GM18907 (cell line): ENCODE data around the gene UGT1A5.
"Not testable (repeated sequence)": the region's sequence is repeated elsewhere in the genome, so short reads cannot be mapped to it uniquely, and the experiment has no call there.

ENCODE experiments used
- ATAC-seq: cut with Tn5 transposase; IDR thresholded peaks from one replicate; pipeline ENCODE4 v1.9.1; 2021; ENCODE audit warnings: mild to moderate bottlenecking, moderate library complexity; ENCODE audit not compliant: unreplicated experiment

The UGT1A5 gene

DNA sequence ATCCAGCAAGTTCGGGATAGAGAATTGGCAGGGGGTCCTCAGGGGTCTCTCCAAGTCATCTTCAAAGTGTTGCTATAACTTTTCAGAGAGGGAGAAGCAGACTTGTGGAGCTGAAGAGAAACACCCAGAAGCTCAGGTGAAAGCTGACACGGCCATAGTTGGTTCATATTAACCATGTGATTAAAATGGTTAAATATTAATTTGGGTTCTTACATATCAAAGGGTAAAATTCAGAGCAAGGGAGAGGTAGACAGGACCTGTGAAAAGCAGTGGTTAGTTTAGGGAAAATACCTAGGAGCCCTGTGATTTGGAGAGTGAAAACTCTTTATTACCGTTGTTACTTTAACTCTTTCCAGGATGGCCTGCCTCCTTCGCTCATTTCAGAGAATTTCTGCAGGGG, 20.1 kb upstream of the UGT1A5 start, which contains the start of gene UGT1A6:
TSS of gene UGT1A6 (plus strand) at position 243 of the 400 bp plus-strand sequence. CDS start at position 358, 115 bp downstream.
- ATAC-seq = no peak

DNA sequence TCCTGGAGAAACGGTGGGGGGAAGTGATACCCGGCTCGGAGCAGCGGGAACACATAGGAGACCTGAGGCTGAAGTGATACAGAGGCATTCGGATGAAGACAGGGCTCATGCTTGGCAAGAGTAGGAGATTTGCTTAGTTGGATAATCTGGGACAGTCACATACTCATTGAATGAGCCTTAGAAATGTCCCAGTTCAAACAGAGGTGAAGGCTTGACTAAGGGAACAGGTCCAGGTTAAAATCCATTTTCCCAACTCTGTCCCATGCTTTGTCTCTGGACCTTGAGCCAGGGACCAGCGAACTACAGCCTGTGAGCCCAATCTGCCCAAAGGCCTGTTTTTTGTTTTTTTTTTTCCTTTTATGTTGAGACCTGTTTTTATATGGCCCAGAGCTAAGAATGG, 18.7 kb upstream of the UGT1A5 start:
- no peak for ATAC-seq

DNA sequence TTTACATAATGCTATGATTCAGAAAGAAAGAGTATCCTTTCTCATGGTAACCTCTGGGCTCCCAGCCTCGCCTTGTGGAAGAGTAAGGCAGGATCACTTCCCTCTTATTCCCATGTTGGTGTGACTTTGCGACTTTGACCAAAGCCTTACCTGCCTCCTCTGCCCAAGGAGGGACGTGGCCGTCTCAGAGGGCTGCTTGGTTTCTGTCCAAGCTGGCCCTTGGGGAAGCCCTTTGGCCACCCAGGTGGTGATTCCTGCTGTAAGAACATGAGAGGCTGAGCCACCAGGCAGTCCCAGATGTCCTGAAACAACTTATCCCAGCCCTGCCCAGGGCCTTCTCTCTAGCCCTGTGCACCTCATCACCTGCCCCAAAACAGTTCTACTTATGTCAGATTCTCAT, 14.0 kb upstream of the UGT1A5 start:
- ATAC-seq = no peak

DNA sequence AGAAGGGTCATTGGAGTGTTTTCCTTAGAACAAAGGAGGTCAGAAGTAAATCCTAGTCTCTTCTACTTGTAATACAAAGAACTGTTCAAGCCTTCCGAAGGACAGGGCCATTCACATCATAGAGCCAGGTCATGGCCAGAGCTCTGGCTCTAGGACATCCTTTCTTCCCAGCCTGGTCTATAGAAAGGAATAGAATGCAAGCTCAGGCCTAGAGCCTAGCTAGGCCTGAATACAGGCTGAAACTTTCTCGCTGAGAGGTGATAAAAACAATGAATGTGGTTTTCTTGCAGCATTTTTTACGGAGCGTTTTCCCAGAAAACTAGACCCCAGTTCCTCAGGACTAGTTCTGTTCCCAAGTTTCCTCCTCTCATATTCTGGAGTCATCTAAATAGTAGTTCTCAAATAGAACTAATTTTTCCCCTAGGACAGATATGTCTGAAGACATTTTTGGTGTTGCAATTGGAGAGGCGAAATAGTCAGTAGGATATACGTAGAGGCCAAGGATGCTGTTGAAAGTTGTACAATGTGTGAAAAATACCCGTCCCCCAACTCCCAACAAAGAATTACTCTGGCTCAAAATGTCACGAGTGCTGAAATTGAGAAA, 13.2 kb upstream of the UGT1A5 start:
- no peak for ATAC-seq

DNA sequence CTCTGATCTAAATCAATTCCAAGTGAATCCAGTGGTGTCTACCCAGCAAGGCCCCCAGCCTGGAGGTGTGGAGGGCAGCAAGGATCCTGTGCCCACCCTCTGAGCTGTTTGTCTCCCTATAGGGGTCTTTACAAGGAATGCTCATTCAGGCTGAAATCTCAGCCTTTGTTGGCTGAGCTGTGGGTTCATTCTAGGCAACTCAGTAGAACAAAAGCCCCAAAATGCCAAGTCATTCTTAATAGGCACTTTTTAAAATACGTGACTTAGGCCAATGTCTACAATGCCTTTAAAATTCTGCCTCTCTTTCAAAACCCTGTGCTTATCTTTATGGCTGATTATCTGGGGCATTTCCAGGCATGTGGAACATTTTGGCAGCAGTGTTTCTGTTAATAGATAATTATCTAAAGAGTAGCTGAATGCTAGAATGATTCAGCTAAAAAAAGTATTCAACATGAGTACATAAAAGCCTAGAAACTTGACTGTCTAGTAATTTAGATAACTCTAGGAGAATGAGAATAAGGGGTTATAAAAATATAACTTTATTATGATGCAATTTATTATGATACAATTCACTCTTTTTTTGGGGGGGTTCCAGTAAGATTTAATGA, 12.6 kb upstream of the UGT1A5 start:
- ATAC-seq = no peak

DNA sequence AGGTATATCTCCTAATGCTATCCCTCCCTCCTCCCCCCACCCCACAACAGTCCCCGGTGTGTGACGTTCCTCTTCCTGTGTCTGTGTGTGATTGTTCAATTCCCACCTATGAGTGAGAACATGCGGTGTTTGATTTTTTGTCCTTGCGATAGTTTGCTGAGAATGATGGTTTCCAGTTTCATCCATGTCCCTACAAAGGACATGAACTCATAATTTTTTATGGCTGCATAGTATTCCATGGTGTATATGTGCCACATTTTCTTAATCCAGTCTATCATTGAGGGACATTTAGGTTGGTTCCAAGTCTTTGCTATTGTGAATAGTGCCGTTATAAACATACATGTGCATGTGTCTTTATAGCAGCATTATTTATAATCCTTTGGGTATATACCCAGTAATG, 11.9 kb upstream of the UGT1A5 start:
- ATAC-seq = not testable (repeated sequence)

DNA sequence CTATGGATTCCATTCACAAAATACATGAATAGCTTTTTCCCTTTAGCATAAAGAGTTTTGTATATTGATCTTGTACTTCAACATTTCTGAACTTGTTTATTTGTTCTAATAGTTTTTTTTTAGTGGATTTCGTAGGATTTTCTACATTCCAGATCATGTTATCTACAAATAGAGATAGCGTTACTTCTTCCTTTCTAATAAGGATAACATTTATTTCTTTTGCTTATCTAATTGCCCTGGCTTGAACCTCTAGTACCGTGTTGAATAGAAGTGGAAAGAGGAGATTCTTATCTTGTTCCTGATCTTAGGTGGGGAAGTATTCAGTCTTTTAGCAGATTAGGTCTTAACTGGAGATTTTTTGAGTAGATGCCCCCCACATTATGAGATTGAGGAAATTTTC, 10.5 kb upstream of the UGT1A5 start:
- ATAC-seq = no peak

DNA sequence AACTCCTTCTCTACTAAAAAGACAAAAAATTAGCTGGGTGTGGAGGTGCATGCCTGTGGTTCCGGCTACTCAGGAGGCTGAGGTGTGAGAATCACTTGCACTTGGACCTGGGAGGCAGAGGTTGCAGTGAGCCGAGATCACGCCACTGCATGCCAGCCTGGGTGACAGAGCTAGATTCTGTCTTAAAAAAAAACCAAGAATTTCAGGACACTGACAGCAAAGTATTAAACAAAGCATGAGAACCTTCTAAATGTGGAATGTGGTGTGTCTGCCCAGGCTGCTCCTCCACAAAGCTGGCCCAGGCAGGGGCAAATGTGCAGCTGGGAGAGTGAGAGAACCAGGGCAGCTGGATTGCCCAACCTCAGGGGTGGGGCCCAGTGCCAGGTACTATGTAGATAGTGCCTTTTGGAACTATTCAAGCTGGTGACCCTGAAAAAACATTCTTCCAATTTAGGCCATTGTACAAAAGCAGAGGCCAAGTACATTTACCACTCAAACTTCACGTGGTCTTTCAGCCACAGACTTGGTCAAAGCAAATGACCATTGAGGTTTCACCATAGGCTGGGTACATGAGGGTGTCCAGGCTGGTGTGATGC, 6.7 kb upstream of the UGT1A5 start:
- no peak for ATAC-seq

DNA sequence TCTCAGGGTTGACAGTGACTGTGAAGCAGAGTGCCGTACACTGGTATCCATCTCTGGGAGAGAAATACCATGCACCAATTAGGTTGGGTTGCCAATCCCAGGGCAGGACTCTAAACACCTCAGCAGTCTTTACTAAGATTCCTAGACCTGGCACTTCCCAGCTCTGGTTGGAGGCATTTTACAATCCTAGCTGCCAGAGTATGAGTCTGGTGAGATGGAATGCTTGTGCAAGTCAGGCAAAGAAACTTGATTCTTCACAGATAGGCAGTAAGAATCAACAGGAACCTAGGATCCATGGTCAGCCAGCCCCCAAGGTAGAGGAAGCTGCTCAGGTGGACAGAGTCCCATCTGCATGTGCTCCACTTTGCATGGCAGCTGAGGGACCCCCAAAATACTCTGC, 6.0 kb upstream of the UGT1A5 start:
- no peak for ATAC-seq

DNA sequence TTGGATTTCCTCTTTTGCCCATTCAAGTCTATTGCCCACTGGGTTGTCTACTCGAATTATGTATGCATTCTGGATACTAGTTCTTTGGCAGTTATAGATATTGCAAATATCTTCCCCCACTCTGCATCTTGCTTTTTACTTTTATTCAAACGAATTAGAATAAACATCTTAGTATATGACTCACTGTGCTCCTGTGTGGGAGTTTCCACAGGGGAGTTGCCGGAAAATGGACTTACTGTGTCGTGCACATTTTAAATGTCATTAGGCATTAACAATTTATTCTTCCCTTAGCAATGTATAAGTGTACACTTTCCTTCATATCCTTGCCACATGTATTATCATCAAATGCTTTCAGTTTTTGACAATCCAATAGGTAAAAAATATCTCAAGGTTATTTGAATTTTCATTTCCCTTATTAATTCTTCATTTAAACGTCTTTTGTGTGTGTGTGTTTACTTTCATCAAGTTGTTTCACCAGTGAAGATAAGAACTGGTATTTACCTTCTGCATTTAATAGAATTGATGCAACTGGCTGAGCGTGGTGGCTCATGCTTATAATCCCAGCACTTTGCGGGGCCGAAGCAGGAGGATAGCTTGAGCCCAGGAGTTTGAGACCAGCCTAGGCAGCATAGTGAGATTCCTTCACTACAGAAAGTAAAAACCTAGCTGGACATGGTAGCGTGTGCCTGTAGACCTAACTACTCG, 4.6 kb upstream of the UGT1A5 start:
- no peak for ATAC-seq

DNA sequence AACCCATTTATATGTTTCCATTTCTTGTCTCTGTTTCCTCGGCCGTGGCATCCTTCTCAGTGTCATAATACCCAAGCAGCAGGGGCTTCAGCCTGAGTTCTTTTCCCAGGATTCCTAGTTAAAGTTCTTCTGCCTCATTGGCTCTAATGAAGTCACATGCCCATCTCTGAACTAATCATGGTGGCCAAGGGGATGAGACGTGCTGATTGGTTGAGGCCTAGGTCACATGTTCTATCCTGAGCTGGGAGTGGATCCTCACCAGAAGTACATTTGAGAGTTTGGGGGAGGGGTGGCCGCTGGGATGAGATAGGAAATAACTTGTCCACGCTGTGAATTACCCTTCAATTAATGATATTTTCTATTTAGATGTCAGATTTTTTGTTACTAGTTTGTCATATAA, 3.8 kb upstream of the UGT1A5 start:
- no peak for ATAC-seq

DNA sequence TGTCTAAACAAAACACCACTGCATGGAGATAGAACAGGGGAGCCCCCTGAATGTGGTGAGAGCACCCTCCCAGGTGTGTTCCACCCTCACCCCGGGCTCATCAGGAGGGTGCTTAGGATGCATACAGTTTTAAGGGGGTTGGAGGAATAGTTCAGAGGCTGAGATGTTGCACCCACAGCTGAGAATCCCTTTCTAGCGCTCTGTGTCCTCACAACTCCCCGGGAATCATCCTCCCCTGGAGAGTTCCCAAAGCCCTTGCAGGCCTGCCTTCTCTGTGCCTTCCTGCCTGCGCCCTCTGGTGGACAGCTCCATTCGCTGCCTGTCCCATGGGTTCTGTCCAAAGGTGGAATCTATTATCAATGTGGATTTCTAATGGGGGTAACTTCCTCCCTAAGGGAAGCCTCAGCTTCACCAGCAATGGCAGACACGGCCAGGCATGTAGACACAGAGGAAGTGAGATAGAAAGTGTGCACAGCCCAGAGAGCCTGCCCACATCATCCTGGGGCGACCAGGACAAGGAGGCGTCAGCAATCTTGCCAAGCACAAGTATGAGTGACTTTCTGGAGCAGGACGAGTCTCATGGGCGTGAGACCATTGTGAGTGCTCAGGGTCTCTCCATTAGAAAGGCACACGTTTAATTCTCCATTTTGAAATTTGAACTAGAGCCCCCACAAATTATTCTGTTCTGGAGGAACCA, 1.2 kb upstream of the UGT1A5 start:
- ATAC-seq = peak; percentile 62

DNA sequence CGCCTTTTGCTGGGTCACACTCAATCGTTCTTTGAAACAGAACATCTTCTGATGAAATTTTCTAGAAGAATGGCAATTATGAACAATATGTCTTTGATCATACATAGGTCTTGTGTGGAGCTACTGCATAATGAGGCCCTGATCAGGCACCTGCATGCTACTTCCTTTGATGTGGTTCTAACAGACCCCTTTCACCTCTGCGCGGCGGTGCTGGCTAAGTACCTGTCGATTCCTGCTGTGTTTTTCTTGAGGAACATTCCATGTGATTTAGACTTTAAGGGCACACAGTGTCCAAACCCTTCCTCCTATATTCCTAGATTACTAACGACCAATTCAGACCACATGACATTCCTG, 532 bp downstream of the UGT1A5 start:
- ATAC-seq = no peak

DNA sequence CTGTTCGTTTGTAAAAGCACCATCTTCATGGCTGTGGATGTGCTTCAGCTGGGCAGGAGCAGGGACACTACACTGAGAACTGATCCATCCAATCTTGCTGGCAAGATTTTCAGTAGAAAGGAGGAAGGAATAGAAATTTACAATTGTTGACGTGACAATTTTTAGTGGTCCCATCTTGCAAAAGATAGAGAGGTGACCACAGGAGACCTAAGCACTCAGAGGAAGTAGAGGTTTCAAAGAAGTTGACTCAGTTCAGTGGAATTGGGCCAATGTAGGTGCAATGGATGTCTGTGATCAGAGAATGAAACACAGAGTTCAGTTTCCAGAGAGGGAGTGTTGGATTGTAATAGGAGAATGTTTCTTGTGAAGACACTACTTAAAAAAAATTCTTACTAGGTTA, 1.4 kb downstream of the UGT1A5 start:
- no peak for ATAC-seq

DNA sequence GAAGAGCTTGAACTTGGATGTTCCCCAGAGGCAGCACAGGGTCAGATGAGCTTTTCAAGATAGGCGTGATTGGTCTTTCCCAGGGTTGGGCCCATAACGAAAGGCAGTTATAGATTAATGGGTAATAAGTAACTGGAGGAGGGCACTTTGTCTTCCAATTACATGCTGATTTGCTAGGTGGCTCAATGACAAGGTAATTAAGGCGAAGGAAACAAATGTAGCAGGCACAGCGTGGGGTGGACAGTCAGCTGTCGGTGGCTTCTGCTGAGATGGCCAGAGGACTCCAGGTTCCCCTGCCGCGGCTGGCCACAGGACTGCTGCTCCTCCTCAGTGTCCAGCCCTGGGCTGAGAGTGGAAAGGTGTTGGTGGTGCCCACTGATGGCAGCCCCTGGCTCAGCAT, 5.8 kb downstream of the UGT1A5 start, which contains the start of gene UGT1A4:
TSS of gene UGT1A4 (plus strand) at position 185 of the 400 bp plus-strand sequence. CDS start at position 270, 85 bp downstream.
- no peak for ATAC-seq

DNA sequence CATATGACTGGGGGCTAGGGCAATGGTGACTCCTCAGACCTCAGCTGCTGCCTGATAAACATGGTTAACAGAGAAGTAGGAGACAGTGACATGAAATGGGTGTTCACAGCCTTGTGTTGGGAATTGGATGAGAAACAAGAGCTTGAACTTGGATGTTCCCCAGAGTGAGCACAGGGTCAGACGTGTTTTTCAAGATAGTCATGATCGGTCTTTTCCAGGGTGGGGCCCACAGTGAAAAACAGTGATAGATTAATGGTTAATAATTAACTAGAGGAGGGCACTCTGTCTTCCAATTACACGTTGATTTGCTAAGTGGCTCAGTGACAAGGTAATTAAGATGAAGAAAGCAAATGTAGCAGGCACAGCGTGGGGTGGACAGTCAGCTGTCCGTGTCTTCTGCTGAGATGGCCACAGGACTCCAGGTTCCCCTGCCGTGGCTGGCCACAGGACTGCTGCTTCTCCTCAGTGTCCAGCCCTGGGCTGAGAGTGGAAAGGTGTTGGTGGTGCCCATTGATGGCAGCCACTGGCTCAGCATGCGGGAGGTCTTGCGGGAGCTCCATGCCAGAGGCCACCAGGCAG, 16.1 kb downstream of the UGT1A5 start, which contains the start of gene UGT1A3:
TSS of gene UGT1A3 (plus strand) at position 320 of the 579 bp plus-strand sequence. CDS start at position 405, 85 bp downstream.
- no peak for ATAC-seq

DNA sequence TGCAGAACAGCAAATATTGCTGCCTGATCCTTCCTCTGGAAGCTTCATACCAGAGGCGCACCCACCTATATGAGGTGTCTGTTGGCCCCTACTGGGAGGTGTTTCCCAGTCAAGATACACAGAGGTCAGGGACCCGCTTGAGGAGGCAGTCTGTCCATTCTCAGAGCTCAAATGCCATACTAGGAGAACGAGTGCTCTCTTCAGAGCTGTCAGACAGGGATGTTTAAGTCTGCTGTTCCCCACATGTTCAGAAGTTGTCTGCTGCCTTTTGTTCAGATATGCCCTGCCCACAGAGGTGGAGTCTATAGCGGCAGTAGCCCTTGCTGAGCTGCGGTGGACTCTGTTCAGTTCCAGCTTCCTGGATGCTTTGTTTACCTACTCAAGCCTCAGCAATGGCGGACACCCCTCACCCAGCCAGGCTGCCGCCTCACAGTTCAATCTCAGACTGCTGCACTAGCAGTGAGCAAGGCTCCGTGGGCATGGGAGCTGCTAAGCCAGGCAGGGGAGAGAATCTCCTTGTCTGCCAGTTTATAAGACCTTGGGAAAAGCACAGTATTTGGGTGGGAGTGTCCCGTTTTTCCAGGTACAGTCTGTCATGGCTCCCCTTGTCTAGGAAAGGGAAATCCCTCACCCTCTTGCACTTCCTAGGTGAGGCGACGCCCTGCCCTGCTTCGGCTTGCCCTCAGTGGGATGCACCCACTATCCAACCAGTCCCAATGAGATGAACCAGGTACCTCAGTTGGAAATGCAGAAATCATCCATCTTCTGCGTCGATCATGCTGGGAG, 24.4 kb downstream of the UGT1A5 start:
- ATAC-seq = not testable (repeated sequence)

DNA sequence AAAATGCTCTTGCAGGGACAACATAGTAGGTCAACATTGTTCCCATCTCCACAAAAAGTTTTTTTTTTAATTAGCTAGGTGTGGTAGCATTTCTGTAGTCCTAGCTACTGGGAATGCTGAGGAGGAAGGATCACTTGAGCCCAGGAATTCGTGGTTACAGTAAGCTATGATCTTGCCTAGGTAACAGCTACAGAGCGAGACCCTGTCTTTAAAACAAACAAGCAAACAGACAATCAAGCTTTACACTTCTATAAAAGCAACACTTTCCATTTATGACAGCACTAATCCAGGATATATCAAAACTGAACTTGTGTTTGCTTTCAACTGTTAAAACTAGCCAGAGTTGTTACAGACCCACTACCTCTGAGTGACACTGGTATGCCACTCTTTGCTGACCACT, 28.2 kb downstream of the UGT1A5 start:
- no peak for ATAC-seq

DNA sequence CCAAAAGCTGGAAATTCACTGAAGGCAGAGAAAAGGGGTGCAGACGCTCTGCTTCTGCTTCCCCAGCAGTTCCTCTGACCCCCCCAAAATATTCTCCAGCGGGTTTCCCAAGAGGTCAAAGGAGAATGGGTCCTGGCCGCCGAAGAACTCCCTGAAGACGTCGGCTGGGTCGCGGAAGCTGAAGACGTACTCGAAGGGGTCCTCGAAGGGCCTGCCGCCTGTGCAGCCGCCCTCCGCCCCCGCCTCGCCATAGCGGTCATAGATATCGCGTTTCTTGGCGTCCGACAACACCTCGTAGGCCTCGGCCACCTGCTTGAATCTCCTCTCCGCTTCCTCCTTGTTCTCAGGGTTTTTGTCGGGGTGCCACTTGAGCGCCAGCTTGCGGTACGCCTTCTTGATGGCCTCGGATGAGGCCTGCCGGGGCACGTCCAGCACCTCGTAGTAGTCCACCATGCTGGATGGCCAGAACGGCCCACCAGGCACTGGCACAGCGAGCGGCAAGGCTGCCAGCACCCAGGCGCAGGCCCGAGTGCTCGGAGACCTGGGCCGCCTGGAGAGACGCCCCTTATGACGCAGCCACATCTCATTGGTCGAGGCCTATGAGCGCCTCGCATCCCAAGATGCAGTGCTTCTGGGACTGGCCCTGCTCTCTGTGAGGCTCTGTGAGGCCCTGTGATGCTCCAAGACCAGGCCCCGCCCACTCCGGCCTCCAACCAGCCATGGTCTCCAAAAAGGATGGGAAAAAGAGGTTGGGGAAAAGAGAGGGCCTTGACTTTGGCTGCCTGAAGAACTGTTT, 31.0 kb downstream of the UGT1A5 start:
- no peak for ATAC-seq
